Spleen (tissue), 11 donors: ENCODE results near the gene PANX3. TPM values are rescaled to one million over a fixed set of nuclear protein-coding genes. Genes with fewer than 3 reads are reported as not detected.

Experiments used
- DNase-seq: peaks from one replicate; pipeline ENCODE4 v3.0.0-alpha.2; 2020
- H3K27ac ChIP-seq, 8 donors: fragments of 200-600 bp; sonication (generic) in 7 of 8; 1 replicate in 4 of 8; 2 replicates in 4 of 8; pipeline versions ENCODE4 v1.5.0 to v1.8.0; 2016 to 2021; ENCODE audit warnings: inconsistent platforms in 4 of 8, mild to moderate bottlenecking in 4 of 8, moderate library complexity in 1 of 8
- H3K27me3 ChIP-seq, 7 donors: fragments of 200-600 bp; sonication (generic) in 6 of 7; replicated peaks in 1 of 7; 1 replicate in 4 of 7; 2 replicates in 3 of 7; pipeline versions ENCODE4 v1.5.0 to v1.8.0; 2016 to 2021; ENCODE audit warnings: inconsistent platforms in 3 of 7, mild to moderate bottlenecking in 1 of 7
- H3K36me3 ChIP-seq, 6 donors: fragments of 200-600 bp; sonication (generic) in 5 of 6; 1 replicate in 4 of 6; 2 replicates in 2 of 6; pipeline versions ENCODE4 v1.5.0 to v1.8.0; 2016 to 2021; ENCODE audit warnings: inconsistent platforms in 2 of 6
- H3K4me1 ChIP-seq, 6 donors: fragments of 200-600 bp; sonication (generic) in 5 of 6; 1 replicate in 3 of 6; 2 replicates in 3 of 6; pipeline versions ENCODE4 v1.5.0 to v1.8.0; 2016 to 2021; ENCODE audit warnings: inconsistent platforms in 3 of 6
- H3K4me3 ChIP-seq, 8 donors: fragments of 200-600 bp; sonication (generic) in 7 of 8; 1 replicate in 4 of 8; 2 replicates in 4 of 8; pipeline versions ENCODE4 v1.5.0 to v1.8.0; 2016 to 2021; ENCODE audit warnings: inconsistent platforms in 4 of 8, mild to moderate bottlenecking in 4 of 8, moderate library complexity in 2 of 8
- H3K9me3 ChIP-seq, 8 donors: fragments of 200-600 bp; sonication (generic) in 7 of 8; 1 replicate in 4 of 8; 2 replicates in 4 of 8; pipeline versions ENCODE4 v1.5.0 to v1.8.0; 2016 to 2021; ENCODE audit warnings: inconsistent platforms in 4 of 8
- POLR2A ChIP-seq, 3 donors: fragments of 450-650 bp; IDR thresholded peaks; one replicate each; pipeline ENCODE4 v1.5.1; 2017; ENCODE audit warnings: antibody characterized with exemption in 3 of 3, mild to moderate bottlenecking in 1 of 3
- POLR2AphosphoS5 ChIP-seq, 3 donors: sonication (generic); formaldehyde crosslinking; IDR thresholded peaks; one replicate each; pipeline ENCODE4 v1.5.1; 2017; ENCODE audit warnings: antibody characterized with exemption in 3 of 3
- WGBS, 5 donors: extraction: QIAGEN DNeasy Blood & Tissue Kit in 3 of 5; methylation state at CpG; one replicate each; pipeline versions ENCODE4 v1.1.5 to v1.1.7; 2013 to 2018; 5-methylcytosine and 5-hydroxymethylcytosine counted together
- intact Hi-C: fragments of 100-400 bp; cut with DNase I; formaldehyde crosslinking; loops from one replicate; pipeline ENCODE4 v1.15.0; 2023; ENCODE audit warnings: low total_unique reads
- polyA plus RNA-seq, 3 donors: library from polyadenylated mRNA; stranded (reverse); fragments of 200-250 nt; gene quantifications; one replicate each; pipeline ENCODE4 v1.2.1, GENCODE V29; 2013
- total RNA-seq, 7 donors: library from RNA; depleted of rRNA in 3 of 7; stranded (reverse); fragments of >200 nt in 3 of 7; fragmentation: NEBNext Ultra II Directional in 4 of 7; extraction: Animal tissue kit (Norgen Biotek cat#: 25700) in 4 of 7; gene quantifications; one replicate each; pipeline versions ENCODE4 v1.1.0 to v1.2.1, GENCODE V29; 2016 to 2021
- TF ChIP-seq, protein P1 (sequence below), 11 experiments: fragments of 200-600 bp in 7 of 11; fragments of 450-650 bp in 4 of 11; sonication (generic) in 4 of 11; IDR thresholded peaks in 8 of 11; conservative IDR thresholded peaks in 3 of 11; 1 replicate in 7 of 11; 2 replicates in 4 of 11; pipeline versions ENCODE4 v1.4.0 to v1.8.0; 2016 to 2021; ENCODE audit warnings: antibody characterized with exemption in 11 of 11, inconsistent platforms in 4 of 11, mild to moderate bottlenecking in 1 of 11
- donor health status: healthy with polysubstance abuse.
- donor health status: DM: no; HTN: no; CAD: no; lungs with moderate emphysema.
- donor health status: DM: no; HTN: no; CAD: no.
- donor health status: Bipolar disorder and iron deficiency.
- donor health status: healthy.
- donor health status: DM: no; HTN: no; CAD: no.
- donor health status: DM: yes; HTN: yes; CAD: no.

PANX3 gene
- total and polyA plus RNA-seq, 10 donors, result not detected

- DNase-seq, result no peak
- H3K36me3 ChIP-seq, result no peaks in the 10 kb centered on the region
- H3K9me3 ChIP-seq, result no peaks in the 10 kb centered on the region
- TF ChIP-seq, protein P1, sequence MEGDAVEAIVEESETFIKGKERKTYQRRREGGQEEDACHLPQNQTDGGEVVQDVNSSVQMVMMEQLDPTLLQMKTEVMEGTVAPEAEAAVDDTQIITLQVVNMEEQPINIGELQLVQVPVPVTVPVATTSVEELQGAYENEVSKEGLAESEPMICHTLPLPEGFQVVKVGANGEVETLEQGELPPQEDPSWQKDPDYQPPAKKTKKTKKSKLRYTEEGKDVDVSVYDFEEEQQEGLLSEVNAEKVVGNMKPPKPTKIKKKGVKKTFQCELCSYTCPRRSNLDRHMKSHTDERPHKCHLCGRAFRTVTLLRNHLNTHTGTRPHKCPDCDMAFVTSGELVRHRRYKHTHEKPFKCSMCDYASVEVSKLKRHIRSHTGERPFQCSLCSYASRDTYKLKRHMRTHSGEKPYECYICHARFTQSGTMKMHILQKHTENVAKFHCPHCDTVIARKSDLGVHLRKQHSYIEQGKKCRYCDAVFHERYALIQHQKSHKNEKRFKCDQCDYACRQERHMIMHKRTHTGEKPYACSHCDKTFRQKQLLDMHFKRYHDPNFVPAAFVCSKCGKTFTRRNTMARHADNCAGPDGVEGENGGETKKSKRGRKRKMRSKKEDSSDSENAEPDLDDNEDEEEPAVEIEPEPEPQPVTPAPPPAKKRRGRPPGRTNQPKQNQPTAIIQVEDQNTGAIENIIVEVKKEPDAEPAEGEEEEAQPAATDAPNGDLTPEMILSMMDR (IDR thresholded peaks at IDR 0.05 in 8 of 11, conservative IDR thresholded peaks at IDR 0.05 in 3 of 11), result no peak
- TF ChIP-seq POLR2AphosphoS5 (IDR thresholded peaks at IDR 0.05) (no peak), POLR2A (IDR thresholded peaks at IDR 0.05) (no peak)
- intact Hi-C loops, result no loop called here
- 70 to 82% (median 78%) methylated on average over 10 of the region's 10 CpGs for WGBS, 5 donors
- no peak overlapping the region for H3K4me3 ChIP-seq
- H3K27me3 ChIP-seq, result peaks cover 0 to 21% (median 0%) of the 10 kb centered on the region in 7 donors
- no peaks in the 10 kb centered on the region for H3K4me1 ChIP-seq
- no peak overlapping the region for H3K27ac ChIP-seq
Observed at GRCh38 chr11:124612567-124613246, 1.5 kb downstream of the PANX3 start.

GRCh38 chr11:124618863-124619262 is 7.6 kb downstream of the PANX3 start:
- TF ChIP-seq, protein P1 (IDR thresholded peaks at IDR 0.05 in 8 of 11, conservative IDR thresholded peaks at IDR 0.05 in 3 of 11), result no peak
- TF ChIP-seq POLR2A (IDR thresholded peaks at IDR 0.05) (no peak), POLR2AphosphoS5 (IDR thresholded peaks at IDR 0.05) (no peak)
- no peak overlapping the region for H3K4me3 ChIP-seq
- H3K4me1 ChIP-seq, result peaks cover 7 to 18% (median 12%) of the 10 kb centered on the region in 6 donors
- intact Hi-C loops, result no loop called here
- H3K36me3 ChIP-seq, result no peaks in the 10 kb centered on the region
- no peak for DNase-seq
- peaks cover 0 to 21% (median 0%) of the 10 kb centered on the region in 7 donors for H3K27me3 ChIP-seq
- H3K27ac ChIP-seq, result no peak overlapping the region
- WGBS, 5 donors, result 76 to 87% (median 87%) methylated on average over 5 of the region's 5 CpGs
- no peaks in the 10 kb centered on the region for H3K9me3 ChIP-seq

DNA sequence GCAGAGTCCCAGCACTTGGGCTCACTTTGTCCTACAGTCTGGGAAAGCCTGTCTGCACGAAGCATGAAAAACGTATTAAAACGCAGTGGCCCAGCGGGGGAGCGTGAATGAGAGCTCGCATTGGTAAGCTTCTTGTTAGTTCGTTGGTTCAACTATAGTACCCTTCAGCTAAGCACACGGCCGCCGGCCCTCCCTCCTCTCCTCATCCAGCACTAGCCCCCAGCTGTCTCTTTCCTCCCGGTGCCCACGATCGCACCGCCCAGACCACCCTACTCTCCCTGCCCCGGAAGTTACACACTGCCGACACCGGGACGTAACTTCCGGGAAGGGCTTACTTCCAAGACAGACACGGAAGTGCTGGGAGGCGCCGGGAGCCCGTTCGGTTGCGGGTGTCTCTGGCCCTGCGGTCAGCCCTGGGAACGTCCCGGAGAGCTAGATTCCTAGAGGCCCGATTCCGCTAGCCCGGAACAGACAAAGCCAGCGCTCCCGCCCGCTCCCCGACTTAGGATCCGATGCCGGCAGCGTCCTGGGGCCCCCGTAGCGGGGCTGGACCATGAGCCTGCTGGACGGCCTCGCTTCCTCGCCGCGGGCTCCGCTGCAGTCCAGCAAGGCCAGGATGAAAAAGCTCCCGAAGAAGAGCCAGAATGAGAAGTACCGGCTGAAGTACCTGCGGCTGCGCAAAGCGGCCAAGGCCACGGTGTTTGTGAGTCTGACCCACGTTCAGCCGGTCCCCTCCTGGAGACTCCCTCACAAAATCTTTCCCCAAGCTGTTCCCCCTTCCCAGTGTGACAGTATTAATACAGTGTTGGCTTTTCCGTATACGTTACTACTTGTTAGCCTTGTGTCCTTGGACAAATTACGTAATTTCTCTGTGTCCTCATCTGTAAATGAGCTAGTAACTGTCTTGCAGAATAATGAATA is 11.6 kb downstream of the PANX3 start, which contains the start of gene TBRG1:
Gene TBRG1 (plus strand): TSS at position 334 of the 921 bp plus-strand sequence. CDS start 220 bp downstream, at position 554.
- Histone ChIP-seq H3K9me3 (no peaks in the 10 kb centered on the region), H3K27ac (peak within 1 kb of the TSS; percentile 90 to 96 (median 92)), H3K27me3 (no peaks in the 10 kb centered on the region), H3K4me3 (peak within 1 kb of the TSS; percentile 77 to 96 (median 84)), H3K36me3 (peaks cover 0 to 34% (median 24%) of the 10 kb centered on the region in 6 donors), H3K4me1 (peaks cover 16 to 58% (median 36%) of the 10 kb centered on the region in 6 donors)
- TF ChIP-seq POLR2A (IDR thresholded peaks at IDR 0.05) (peak in 2 of 3 donors; percentile 63 to 89), POLR2AphosphoS5 (IDR thresholded peaks at IDR 0.05) (peak; percentile 95 to 98 (median 98))
- TF ChIP-seq, protein P1 (IDR thresholded peaks at IDR 0.05 in 8 of 11, conservative IDR thresholded peaks at IDR 0.05 in 3 of 11), result peak in 2 of 11 experiments; percentile 10 to 23
- peak; percentile 96 for DNase-seq
- intact Hi-C loops, result no loop called here
- 0 to 1% (median 0%) methylated on average over 41 to 57 of the region's 57 CpGs for WGBS, 5 donors
